Left lobe of liver (tissue), 2 donors: Measurements from ENCODE around the gene MAGI3. TPM values are rescaled to one million over a fixed set of nuclear protein-coding genes. Genes with fewer than 3 reads are reported as not detected.
"Not testable (repeated sequence)": the region's sequence is repeated elsewhere in the genome, so short reads cannot be mapped to it uniquely, and the experiment has no call there.

Experiments
- ATAC-seq: fragments of 200-7000 bp; cut with Tn5 transposase; one replicate; pipeline ENCODE4 v1.9.1; 2020; ENCODE audit warnings: mild to moderate bottlenecking, moderate library complexity
- DNase-seq: peaks from one replicate; pipeline ENCODE4 v3.0.0-alpha.2; 2020; ENCODE audit warnings: low spot score
- total RNA-seq: library from RNA; stranded (reverse); gene quantifications from one replicate; pipeline ENCODE4 v1.2.1, GENCODE V29; 2021
- donor health status: DM: no; HTN: no; CAD: no; lungs with moderate emphysema.
- donor health status: DM: no; HTN: yes; CAD: no.

MAGI3 gene
- total RNA-seq, 1 donor from 2014 or later: 12.0 TPM

- DNase-seq (no peak), ATAC-seq (peak; percentile 18)
Measured at GRCh38 chr1:113438505-113439276, 48.4 kb downstream of the MAGI3 start.

GRCh38 chr1:113439277-113439670, 49.0 kb downstream of the MAGI3 start:
- no peak for ATAC-seq
- no peak for DNase-seq

- DNase-seq: no peak
- ATAC-seq: no peak
Measured at GRCh38 chr1:113442131-113442530, 51.8 kb downstream of the MAGI3 start.

GRCh38 chr1:113444857-113445256, 54.5 kb downstream of the MAGI3 start:
- no peak for DNase-seq
- no peak for ATAC-seq

GRCh38 chr1:113451710-113452109, 61.4 kb downstream of the MAGI3 start:
- DNase-seq (no peak), ATAC-seq (no peak)

- ATAC-seq (peak; percentile 73), DNase-seq (no peak)
Measured at GRCh38 chr1:113452921-113453770, 62.8 kb downstream of the MAGI3 start.

- DNase-seq (no peak), ATAC-seq (peak; percentile 39)
Measured at GRCh38 chr1:113453771-113454083, 63.4 kb downstream of the MAGI3 start.

GRCh38 chr1:113455374-113455773, 65.1 kb downstream of the MAGI3 start:
- ATAC-seq: no peak
- DNase-seq: no peak

GRCh38 chr1:113456967-113457366, 66.7 kb downstream of the MAGI3 start:
- no peak for DNase-seq
- ATAC-seq: peak; percentile 86

GRCh38 chr1:113459279-113459678, 69.0 kb downstream of the MAGI3 start:
- no peak for ATAC-seq
- DNase-seq: no peak

GRCh38 chr1:113467991-113468390, 77.7 kb downstream of the MAGI3 start:
- no peak for DNase-seq
- ATAC-seq: no peak

- peak; percentile 64 for DNase-seq
- not testable (repeated sequence) for ATAC-seq
Measured at GRCh38 chr1:113478427-113479195, 88.3 kb downstream of the MAGI3 start.

GRCh38 chr1:113479713-113480676, 89.7 kb downstream of the MAGI3 start:
- peak; percentile 47 for DNase-seq
- peak; percentile 60 for ATAC-seq

GRCh38 chr1:113485131-113485530, 94.8 kb downstream of the MAGI3 start:
- DNase-seq, ATAC-seq: not testable (repeated sequence)

GRCh38 chr1:113488576-113489177, 98.4 kb downstream of the MAGI3 start:
- DNase-seq (no peak), ATAC-seq (peak; percentile 57)

- ATAC-seq (no peak), DNase-seq (no peak)
Measured at GRCh38 chr1:113490384-113490783, 100.1 kb downstream of the MAGI3 start.

GRCh38 chr1:113493533-113493932, 103.2 kb downstream of the MAGI3 start:
- ATAC-seq (no peak), DNase-seq (no peak)

GRCh38 chr1:113505357-113505756, 115.0 kb downstream of the MAGI3 start:
- no peak for ATAC-seq
- DNase-seq: no peak

GRCh38 chr1:113507552-113508214, 117.4 kb downstream of the MAGI3 start:
- ATAC-seq: peak; percentile 44
- DNase-seq: no peak
